SK-N-SH (cell line): Measurements from ENCODE around the gene RAD9B. TPM values are rescaled to one million over a fixed set of nuclear protein-coding genes. Genes with fewer than 3 reads are reported as not detected.

ENCODE experiments used
- CTCF ChIA-PET: fragments of 300-600, 350-600 bp; formaldehyde crosslinking; extraction: SDS; loops from one replicate; lab custom pipeline; 2021; lab: Yijun Ruan, JAX
- POLR2A ChIA-PET: fragments of 350-600 bp; sonication (Branson Sonifier 250); formaldehyde crosslinking; extraction: SDS; loops from one replicate; lab custom pipeline; 2020; ENCODE audit warnings: antibody characterized with exemption, inconsistent platforms; lab: Yijun Ruan, JAX
- DNase-seq: peaks from one replicate; pipeline ENCODE4 v3.0.0; 2012
- H2AFZ ChIP-seq: fragments of 200-600 bp; sonication (generic); 2 replicates; pipeline ENCODE4 v1.8.1; 2016; ENCODE audit warnings: antibody characterized with exemption, mild to moderate bottlenecking, low read depth
- H3F3A ChIP-seq: fragments of 200-600 bp; sonication (generic); replicated peaks from 2 replicates; pipeline ENCODE3; 2016; ENCODE audit warnings: antibody characterized with exemption, mild to moderate bottlenecking; ENCODE audit not compliant: insufficient read depth
- H3K27ac ChIP-seq, 2 experiments: fragments of 200-500 bp in 1 of 2; fragments of 200-600 bp in 1 of 2; sonication (Bioruptor generic) in 1 of 2; sonication (generic), shearing (Covaris generic) in 1 of 2; 2 replicates each; pipeline versions ENCODE4 v1.5.1 to v1.6.1; 2014 to 2016; ENCODE audit warnings: low read depth in 2 of 2, inconsistent platforms in 1 of 2, low read length in 1 of 2, mild to moderate bottlenecking in 1 of 2, mixed read lengths in 1 of 2
- H3K27me3 ChIP-seq: fragments of 200-600 bp; sonication (generic), shearing (Covaris generic); 2 replicates; pipeline ENCODE4 v1.6.1; 2016; ENCODE audit warnings: mixed run types; ENCODE audit not compliant: insufficient read depth
- H3K36me3 ChIP-seq, 2 experiments: fragments of 200-500 bp in 1 of 2; fragments of 200-600 bp in 1 of 2; sonication (Bioruptor generic) in 1 of 2; sonication (generic) in 1 of 2; replicated peaks in 1 of 2; 2 replicates each; pipeline versions ENCODE3 to v1.5.1; 2014 to 2016; ENCODE audit warnings: low read length in 1 of 2, mild to moderate bottlenecking in 1 of 2; ENCODE audit not compliant: insufficient read depth in 2 of 2, control insufficient read depth in 1 of 2
- H3K4me1 ChIP-seq, 2 experiments: fragments of 200-500 bp in 1 of 2; fragments of 200-600 bp in 1 of 2; sonication (Bioruptor generic) in 1 of 2; sonication (generic), shearing (Covaris generic) in 1 of 2; 2 replicates each; pipeline versions ENCODE4 v1.5.1 to v1.6.1; 2014 to 2016; ENCODE audit warnings: low read depth in 1 of 2, low read length in 1 of 2, mixed run types in 1 of 2; ENCODE audit not compliant: insufficient read depth in 2 of 2, control insufficient read depth in 1 of 2
- H3K4me2 ChIP-seq: fragments of 200-600 bp; sonication (generic), shearing (Covaris generic); 2 replicates; pipeline ENCODE4 v1.6.1; 2017; ENCODE audit warnings: mixed run types
- H3K4me3 ChIP-seq, 2 experiments: fragments of 200-500 bp in 1 of 2; fragments of 200-600 bp in 1 of 2; sonication (Bioruptor generic) in 1 of 2; sonication (generic), shearing (Covaris generic) in 1 of 2; 2 replicates each; pipeline versions ENCODE4 v1.5.1 to v1.8.1; 2014 to 2016; ENCODE audit warnings: low read depth in 2 of 2, inconsistent platforms in 1 of 2, low read length in 1 of 2, mild to moderate bottlenecking in 1 of 2, mixed read lengths in 1 of 2, moderate library complexity in 1 of 2
- H3K79me2 ChIP-seq: fragments of 200-600 bp; sonication (generic); 2 replicates; pipeline ENCODE4 v1.8.1; 2017; ENCODE audit warnings: mild to moderate bottlenecking; ENCODE audit not compliant: insufficient read depth
- H3K9ac ChIP-seq: fragments of 200-600 bp; sonication (generic); 2 replicates; pipeline ENCODE4 v1.6.1; 2017; ENCODE audit warnings: mixed run types
- H3K9me2 ChIP-seq: fragments of 200-600 bp; sonication (generic); 2 replicates; pipeline ENCODE4 v1.6.1; 2017; ENCODE audit warnings: mixed run types
- H3K9me3 ChIP-seq: fragments of 200-600 bp; sonication (generic); 2 replicates; pipeline ENCODE4 v1.6.1; 2017; ENCODE audit warnings: mixed run types, mild to moderate bottlenecking, moderate library complexity
- H4K20me1 ChIP-seq: fragments of 200-600 bp; sonication (generic); 2 replicates; pipeline ENCODE4 v1.6.1; 2017; ENCODE audit warnings: mild to moderate bottlenecking, mixed run types; ENCODE audit not compliant: insufficient read depth
- CHD2 ChIP-seq: fragments of 150-350 bp; IDR thresholded peaks from 2 replicates; pipeline ENCODE4 v1.6.1; 2018; ENCODE audit warnings: low read length; ENCODE audit not compliant: partially characterized antibody
- ELF1 ChIP-seq: IDR thresholded peaks from 2 replicates; pipeline ENCODE4 v1.4.0; 2012
- EP300 ChIP-seq, 2 experiments: IDR thresholded peaks; 2 replicates each; pipeline versions ENCODE4 v1.4.0 to v1.6.1; 2012; ENCODE audit warnings: borderline replicate concordance in 1 of 2, low read depth in 1 of 2, low read length in 1 of 2
- EZH2phosphoT487 ChIP-seq: fragments of 200-600 bp; sonication (generic); IDR thresholded peaks from 2 replicates; pipeline ENCODE4 v1.6.1; 2017; ENCODE audit warnings: low read depth, mixed run types, mild to moderate bottlenecking, antibody characterized with exemption, moderate library complexity, borderline replicate concordance
- FOSL2 ChIP-seq: IDR thresholded peaks from 2 replicates; pipeline ENCODE4 v1.4.0; 2012; ENCODE audit warnings: low read depth, mild to moderate bottlenecking, moderate library complexity, borderline replicate concordance
- FOXJ3 ChIP-seq: sonication (generic); formaldehyde crosslinking; IDR thresholded peaks from 2 replicates; pipeline ENCODE4 v1.5.1; 2020; ENCODE audit warnings: mild to moderate bottlenecking, missing genetic modification reagents
- FOXM1 ChIP-seq: IDR thresholded peaks from 2 replicates; pipeline ENCODE4 v1.4.0; 2012; ENCODE audit warnings: low read depth, mild to moderate bottlenecking
- GABPA ChIP-seq: IDR thresholded peaks from 2 replicates; pipeline ENCODE4 v1.4.0; 2012; ENCODE audit warnings: low read depth, mild to moderate bottlenecking
- MEF2A ChIP-seq: IDR thresholded peaks from 2 replicates; pipeline ENCODE4 v1.4.0; 2012; ENCODE audit warnings: low read depth, borderline replicate concordance
- MXI1 ChIP-seq: IDR thresholded peaks from 2 replicates; pipeline ENCODE4 v1.6.1; 2012; ENCODE audit warnings: mild to moderate bottlenecking, low read depth, low read length, improper control_type of control experiment
- NFIC ChIP-seq: IDR thresholded peaks from 2 replicates; pipeline ENCODE4 v1.4.0; 2012; ENCODE audit warnings: borderline replicate concordance
- POLR2AphosphoS5 ChIP-seq: IDR thresholded peaks from 2 replicates; pipeline ENCODE4 v1.6.1; 2012; ENCODE audit warnings: low read depth, low read length
- RAD21 ChIP-seq: IDR thresholded peaks from 2 replicates; pipeline ENCODE4 v1.6.1; 2012; ENCODE audit warnings: mild to moderate bottlenecking, low read length
- RFX5 ChIP-seq: IDR thresholded peaks from 2 replicates; pipeline ENCODE4 v1.6.1; 2012; ENCODE audit warnings: mild to moderate bottlenecking, improper control_type of control experiment, low read length
- SMC3 ChIP-seq: IDR thresholded peaks from 2 replicates; pipeline ENCODE4 v1.6.1; 2012; ENCODE audit warnings: low read depth, low read length, improper control_type of control experiment
- TAF1 ChIP-seq: IDR thresholded peaks from 2 replicates; pipeline ENCODE4 v1.6.1; 2012; ENCODE audit warnings: low read depth, mild to moderate bottlenecking, low read length, moderate library complexity, borderline replicate concordance
- TCF12 ChIP-seq: IDR thresholded peaks from 2 replicates; pipeline ENCODE4 v1.4.0; 2012
- YY1 ChIP-seq: IDR thresholded peaks from 2 replicates; pipeline ENCODE4 v1.4.0; 2012; ENCODE audit warnings: low read depth, mild to moderate bottlenecking
- WGBS: methylation state at CpG from one replicate; pipeline ENCODE4 v1.1.6; 2017; ENCODE audit warnings: low lambda C conversion rate; 5-methylcytosine and 5-hydroxymethylcytosine counted together
- polyA plus RNA-seq, 3 experiments: library from polyadenylated mRNA; depleted of rRNA; stranded (reverse); fragments of >200 nt; gene quantifications; 2 replicates each; pipeline ENCODE4 v1.2.3, GENCODE V29; 2012
- TF ChIP-seq, protein P1 (sequence below): fragments of 200-600 bp; sonication (generic); IDR thresholded peaks from 2 replicates; pipeline ENCODE4 v1.6.1; 2017; ENCODE audit warnings: antibody characterized with exemption, mild to moderate bottlenecking, moderate library complexity
- TF ChIP-seq, protein P2 (sequence below): IDR thresholded peaks from 2 replicates; pipeline ENCODE4 v1.6.1; 2012; ENCODE audit warnings: mild to moderate bottlenecking, low read depth, low read length, moderate library complexity
- TF ChIP-seq, protein P3 (sequence below): IDR thresholded peaks from 2 replicates; pipeline ENCODE4 v1.4.0; 2012; ENCODE audit warnings: low read depth, borderline replicate concordance
- TF ChIP-seq, protein P4 (sequence below): IDR thresholded peaks from 2 replicates; pipeline ENCODE4; 2012
- TF ChIP-seq, protein P5 (sequence below): fragments of 150-350 bp; IDR thresholded peaks from 2 replicates; pipeline ENCODE4 v1.6.1; 2017; ENCODE audit warnings: antibody characterized with exemption, low read length, low read depth, borderline replicate concordance
- TF ChIP-seq, protein P6 (sequence below): IDR thresholded peaks from 2 replicates; pipeline ENCODE4 v1.4.0; 2012; ENCODE audit warnings: low read depth

RAD9B gene
- polyA plus RNA-seq, 1 of the 3 experiments (the other 2 are of a cell fraction): 0.20 TPM

DNA sequence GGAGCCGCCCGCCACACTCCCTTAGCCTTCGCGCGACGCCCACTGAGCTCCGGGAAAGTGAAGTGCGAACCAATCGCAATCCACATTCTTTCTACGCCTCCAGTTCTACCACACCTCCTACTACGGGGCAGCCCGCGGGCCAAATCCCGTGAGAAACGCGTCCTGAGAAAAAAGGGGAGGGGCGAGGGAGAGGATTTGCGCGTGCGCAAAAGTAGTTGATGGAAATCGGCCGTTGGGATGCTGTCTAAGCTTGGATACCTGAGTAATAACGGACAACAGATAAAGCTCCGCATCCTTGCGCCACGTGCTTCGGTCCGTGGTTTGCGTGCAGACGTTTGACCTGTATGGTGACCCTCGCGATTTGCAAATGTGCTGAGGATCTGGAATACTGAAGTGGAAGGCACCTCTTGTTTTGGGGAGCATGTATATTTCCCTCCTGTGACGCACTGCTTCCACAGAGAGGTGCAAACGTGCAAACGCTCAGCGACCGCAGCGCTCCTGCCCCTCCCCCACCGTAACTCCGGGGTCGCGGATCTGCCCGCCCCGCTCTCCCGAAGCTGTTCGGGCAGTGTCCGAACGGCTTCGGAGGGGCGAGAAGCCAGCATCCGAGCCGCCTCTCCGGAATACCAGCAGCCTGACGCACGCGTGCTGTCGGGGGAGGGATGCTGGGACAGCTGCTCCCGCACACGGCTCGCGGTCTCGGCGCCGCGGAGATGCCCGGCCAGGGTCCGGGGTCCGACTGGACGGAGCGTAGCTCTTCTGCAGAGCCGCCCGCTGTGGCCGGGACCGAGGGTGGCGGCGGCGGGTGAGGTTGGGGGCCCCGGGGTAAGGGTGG is 33.7 kb upstream of the RAD9B start, which contains the start of the genes FAM216A and GPN3:
FAM216A (plus strand) TSS at position 632 of the 835 bp plus-strand sequence; CDS start at position 663, 31 bp downstream.
GPN3 (minus strand) TSS at position 44 of the 835 bp plus-strand sequence. CDS start 54 bp downstream, outside the sequence.
- Histone ChIP-seq H3K4me1 (peaks cover 8% of the 10 kb centered on the region in 2 experiments), H3K79me2 (peaks cover 52% of the 10 kb centered on the region), H3K4me2 (peak within 1 kb of the TSS; percentile 99), H2AFZ (peak within 1 kb of the TSS; percentile 96), H3F3A (peaks cover 15% of the 10 kb centered on the region), H3K9ac (peak within 1 kb of the TSS; percentile 92), H4K20me1 (no peaks in the 10 kb centered on the region), H3K9me3 (no peaks in the 10 kb centered on the region), H3K36me3 (peaks cover 0 to 13% of the 10 kb centered on the region in 2 experiments), H3K27me3 (no peaks in the 10 kb centered on the region), H3K27ac (peak within 1 kb of the TSS; percentile 92 to 94), H3K4me3 (peak within 1 kb of the TSS; percentile 78 to 82), H3K9me2 (no peaks in the 10 kb centered on the region)
- 0% methylated on average over 49 of the region's 78 CpGs for WGBS
- CTCF ChIA-PET: interaction anchor here (0.6 to 7.1 kb wide), 44 partner anchors 10 to 854 kb away, joined by 3 to 84 read pairs (median 4); partner anchors contain the start of genes ARPC3, HVCN1, RAD9B and VPS29
- POLR2A ChIA-PET: interaction anchor here (0.6 to 2.0 kb wide), 7 partner anchors 10 to 629 kb away, joined by 3 to 26 read pairs (median 6); partner anchors contain the start of genes ARPC3 and TCTN1
- DNase-seq: peak; percentile 93
- TF ChIP-seq NFIC: 0 out of 2 replicates have a peak, but pooled peaks have one; percentile 23
- no peak for TF ChIP-seq FOXJ3 (CRISPR knock-in tag)
- TF ChIP-seq RFX5: peak; percentile 74
- no peak; the same call in 1 of the 2 replicates for TF ChIP-seq FOSL2
- no peak for TF ChIP-seq RAD21
- no peak for TF ChIP-seq SMC3
- peak; percentile 97 for TF ChIP-seq CHD2
- TF ChIP-seq, protein P1, sequence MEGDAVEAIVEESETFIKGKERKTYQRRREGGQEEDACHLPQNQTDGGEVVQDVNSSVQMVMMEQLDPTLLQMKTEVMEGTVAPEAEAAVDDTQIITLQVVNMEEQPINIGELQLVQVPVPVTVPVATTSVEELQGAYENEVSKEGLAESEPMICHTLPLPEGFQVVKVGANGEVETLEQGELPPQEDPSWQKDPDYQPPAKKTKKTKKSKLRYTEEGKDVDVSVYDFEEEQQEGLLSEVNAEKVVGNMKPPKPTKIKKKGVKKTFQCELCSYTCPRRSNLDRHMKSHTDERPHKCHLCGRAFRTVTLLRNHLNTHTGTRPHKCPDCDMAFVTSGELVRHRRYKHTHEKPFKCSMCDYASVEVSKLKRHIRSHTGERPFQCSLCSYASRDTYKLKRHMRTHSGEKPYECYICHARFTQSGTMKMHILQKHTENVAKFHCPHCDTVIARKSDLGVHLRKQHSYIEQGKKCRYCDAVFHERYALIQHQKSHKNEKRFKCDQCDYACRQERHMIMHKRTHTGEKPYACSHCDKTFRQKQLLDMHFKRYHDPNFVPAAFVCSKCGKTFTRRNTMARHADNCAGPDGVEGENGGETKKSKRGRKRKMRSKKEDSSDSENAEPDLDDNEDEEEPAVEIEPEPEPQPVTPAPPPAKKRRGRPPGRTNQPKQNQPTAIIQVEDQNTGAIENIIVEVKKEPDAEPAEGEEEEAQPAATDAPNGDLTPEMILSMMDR: no peak
- TF ChIP-seq GABPA: no peak; the same call in 1 of the 2 replicates
- no peak for TF ChIP-seq MEF2A
- no peak for TF ChIP-seq FOXM1
- TF ChIP-seq, protein P2, sequence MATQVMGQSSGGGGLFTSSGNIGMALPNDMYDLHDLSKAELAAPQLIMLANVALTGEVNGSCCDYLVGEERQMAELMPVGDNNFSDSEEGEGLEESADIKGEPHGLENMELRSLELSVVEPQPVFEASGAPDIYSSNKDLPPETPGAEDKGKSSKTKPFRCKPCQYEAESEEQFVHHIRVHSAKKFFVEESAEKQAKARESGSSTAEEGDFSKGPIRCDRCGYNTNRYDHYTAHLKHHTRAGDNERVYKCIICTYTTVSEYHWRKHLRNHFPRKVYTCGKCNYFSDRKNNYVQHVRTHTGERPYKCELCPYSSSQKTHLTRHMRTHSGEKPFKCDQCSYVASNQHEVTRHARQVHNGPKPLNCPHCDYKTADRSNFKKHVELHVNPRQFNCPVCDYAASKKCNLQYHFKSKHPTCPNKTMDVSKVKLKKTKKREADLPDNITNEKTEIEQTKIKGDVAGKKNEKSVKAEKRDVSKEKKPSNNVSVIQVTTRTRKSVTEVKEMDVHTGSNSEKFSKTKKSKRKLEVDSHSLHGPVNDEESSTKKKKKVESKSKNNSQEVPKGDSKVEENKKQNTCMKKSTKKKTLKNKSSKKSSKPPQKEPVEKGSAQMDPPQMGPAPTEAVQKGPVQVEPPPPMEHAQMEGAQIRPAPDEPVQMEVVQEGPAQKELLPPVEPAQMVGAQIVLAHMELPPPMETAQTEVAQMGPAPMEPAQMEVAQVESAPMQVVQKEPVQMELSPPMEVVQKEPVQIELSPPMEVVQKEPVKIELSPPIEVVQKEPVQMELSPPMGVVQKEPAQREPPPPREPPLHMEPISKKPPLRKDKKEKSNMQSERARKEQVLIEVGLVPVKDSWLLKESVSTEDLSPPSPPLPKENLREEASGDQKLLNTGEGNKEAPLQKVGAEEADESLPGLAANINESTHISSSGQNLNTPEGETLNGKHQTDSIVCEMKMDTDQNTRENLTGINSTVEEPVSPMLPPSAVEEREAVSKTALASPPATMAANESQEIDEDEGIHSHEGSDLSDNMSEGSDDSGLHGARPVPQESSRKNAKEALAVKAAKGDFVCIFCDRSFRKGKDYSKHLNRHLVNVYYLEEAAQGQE: peak; percentile 60; the same call in 1 of the 2 replicates
- TF ChIP-seq TCF12: no peak
- TF ChIP-seq, protein P3, sequence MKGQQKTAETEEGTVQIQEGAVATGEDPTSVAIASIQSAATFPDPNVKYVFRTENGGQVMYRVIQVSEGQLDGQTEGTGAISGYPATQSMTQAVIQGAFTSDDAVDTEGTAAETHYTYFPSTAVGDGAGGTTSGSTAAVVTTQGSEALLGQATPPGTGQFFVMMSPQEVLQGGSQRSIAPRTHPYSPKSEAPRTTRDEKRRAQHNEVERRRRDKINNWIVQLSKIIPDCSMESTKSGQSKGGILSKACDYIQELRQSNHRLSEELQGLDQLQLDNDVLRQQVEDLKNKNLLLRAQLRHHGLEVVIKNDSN: no peak; the same call in 1 of the 2 replicates
- TF ChIP-seq, protein P4, sequence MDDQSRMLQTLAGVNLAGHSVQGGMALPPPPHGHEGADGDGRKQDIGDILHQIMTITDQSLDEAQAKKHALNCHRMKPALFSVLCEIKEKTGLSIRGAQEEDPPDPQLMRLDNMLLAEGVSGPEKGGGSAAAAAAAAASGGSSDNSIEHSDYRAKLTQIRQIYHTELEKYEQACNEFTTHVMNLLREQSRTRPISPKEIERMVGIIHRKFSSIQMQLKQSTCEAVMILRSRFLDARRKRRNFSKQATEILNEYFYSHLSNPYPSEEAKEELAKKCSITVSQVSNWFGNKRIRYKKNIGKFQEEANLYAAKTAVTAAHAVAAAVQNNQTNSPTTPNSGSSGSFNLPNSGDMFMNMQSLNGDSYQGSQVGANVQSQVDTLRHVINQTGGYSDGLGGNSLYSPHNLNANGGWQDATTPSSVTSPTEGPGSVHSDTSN: peak; percentile 31; the same call in 1 of the 2 replicates
- TF ChIP-seq, protein P5, sequence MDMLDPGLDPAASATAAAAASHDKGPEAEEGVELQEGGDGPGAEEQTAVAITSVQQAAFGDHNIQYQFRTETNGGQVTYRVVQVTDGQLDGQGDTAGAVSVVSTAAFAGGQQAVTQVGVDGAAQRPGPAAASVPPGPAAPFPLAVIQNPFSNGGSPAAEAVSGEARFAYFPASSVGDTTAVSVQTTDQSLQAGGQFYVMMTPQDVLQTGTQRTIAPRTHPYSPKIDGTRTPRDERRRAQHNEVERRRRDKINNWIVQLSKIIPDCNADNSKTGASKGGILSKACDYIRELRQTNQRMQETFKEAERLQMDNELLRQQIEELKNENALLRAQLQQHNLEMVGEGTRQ: no peak
- no peak; a peak in 2 of 4 replicates for TF ChIP-seq EP300 (IDR thresholded peaks at IDR 0.05; ENCODE audit: borderline replicate concordance in 1 of 2, low read depth in 1 of 2, low read length in 1 of 2)
- peak; percentile 9; the same call in 1 of the 2 replicates for TF ChIP-seq YY1
- TF ChIP-seq MXI1: peak; percentile 96
- peak; percentile 64; the same call in 1 of the 2 replicates for TF ChIP-seq ELF1
- TF ChIP-seq TAF1: peak; percentile 82; the same call in 1 of the 2 replicates
- TF ChIP-seq EZH2phosphoT487: no peak
- TF ChIP-seq, protein P6, sequence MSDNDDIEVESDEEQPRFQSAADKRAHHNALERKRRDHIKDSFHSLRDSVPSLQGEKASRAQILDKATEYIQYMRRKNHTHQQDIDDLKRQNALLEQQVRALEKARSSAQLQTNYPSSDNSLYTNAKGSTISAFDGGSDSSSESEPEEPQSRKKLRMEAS: peak; percentile 93
- peak; percentile 86 for TF ChIP-seq POLR2AphosphoS5
